ENCODE measurements around the gene GAD1. TPM values are rescaled to one million over a fixed set of nuclear protein-coding genes. Genes with fewer than 3 reads are reported as not detected.

The GAD1 gene
- total and polyA plus RNA-seq, 2 donors (not counting 3 experiments of a cell fraction or from before 2014, with no cell fraction given), result 0.60 to 0.62 TPM

DNA sequence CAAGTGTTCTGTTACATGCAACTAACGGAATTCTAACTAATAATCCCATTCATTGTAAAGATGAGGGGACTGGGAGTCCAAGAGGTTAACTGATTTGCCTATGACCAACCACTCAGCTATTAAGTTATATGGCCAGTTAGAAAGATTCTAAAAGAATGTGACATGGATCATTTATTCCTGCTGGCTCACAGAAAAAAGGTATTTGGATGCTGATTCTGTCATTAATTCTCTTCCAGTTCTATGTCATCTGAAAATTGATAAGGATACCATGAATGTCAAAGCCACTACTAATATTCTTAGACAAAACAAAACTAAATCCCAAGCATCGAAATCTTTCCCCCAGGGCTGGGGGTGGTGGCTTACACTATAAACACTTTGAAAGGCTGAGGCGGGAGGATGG, 71.2 kb downstream of the GAD1 start:
- ChIA-PET CTCF (interaction anchor here (1.0 to 1.3 kb wide), 2 partner anchors 10 to 15 kb away, joined by 3 to 5 read pairs; no protein-coding TSS in a partner anchor), POLR2A (no interaction called here)
- Histone ChIP-seq H3K27me3 (ENCODE audit: control insufficient read depth in 2 of 2, insufficient read depth in 2 of 2, low read length in 2 of 2) (peaks cover 5 to 10% of the 10 kb centered on the region in 2 experiments), H4K20me1 (replicated peaks; ENCODE audit: control insufficient read depth, extremely low read depth, insufficient read depth, low read length) (no peaks in the 10 kb centered on the region), H3K4me3 (replicated peaks in 1 of 3; ENCODE audit: insufficient read depth in 1 of 3, low read depth in 1 of 3, low read length in 3 of 3) (no peak overlapping the region), H3K79me2 (ENCODE audit: control insufficient read depth, insufficient read depth, low read length) (no peaks in the 10 kb centered on the region), H3K36me3 (ENCODE audit: control insufficient read depth in 2 of 2, extremely low read depth in 1 of 2, insufficient read depth in 2 of 2, low read length in 2 of 2) (no peaks in the 10 kb centered on the region), H3K9ac (replicated peaks; ENCODE audit: extremely low read depth, insufficient read depth, low read length) (no peak overlapping the region), H3K4me2 (ENCODE audit: insufficient read depth, low read length) (no peak overlapping the region), H2AFZ (ENCODE audit: low read depth, low read length) (no peak overlapping the region), H3K27ac (ENCODE audit: insufficient read depth, low read depth, low read length) (no peak overlapping the region), H3K9me1 (replicated peaks; ENCODE audit: control insufficient read depth, extremely low read depth, insufficient read depth, low read length) (no peaks in the 10 kb centered on the region), H3K4me1 (ENCODE audit: control insufficient read depth, extremely low read depth, insufficient read depth, low read length) (no peaks in the 10 kb centered on the region), H3K9me3 (replicated peaks; ENCODE audit: control insufficient read depth, insufficient read depth, low read length) (no peaks in the 10 kb centered on the region)
- FAIRE-seq (no peak), DNase-seq (ENCODE audit: low read depth, low spot score) (no peak)
- dilution Hi-C loops (cut with MboI; ENCODE audit: extremely low pct_ligation_motif_present, low sequenced_read_pairs), result no loop called here
- BruUV-seq (replicated peaks), result no TSS peak
- intact Hi-C loops (cut with micrococcal nuclease), result no loop called here
- no peak for TF ChIP-seq MYC (IDR thresholded peaks at IDR 0.05; ENCODE audit: low read depth, low read length)
- TF ChIP-seq EZH2 (IDR thresholded peaks at IDR 0.05; ENCODE audit: borderline replicate concordance, low read depth, low read length, severe bottlenecking), result no peak
- no peak for TF ChIP-seq GATA2 (IDR thresholded peaks at IDR 0.05; ENCODE audit: insufficient read depth, insufficient read length, low read depth, low read length)
- TF ChIP-seq, protein P1, sequence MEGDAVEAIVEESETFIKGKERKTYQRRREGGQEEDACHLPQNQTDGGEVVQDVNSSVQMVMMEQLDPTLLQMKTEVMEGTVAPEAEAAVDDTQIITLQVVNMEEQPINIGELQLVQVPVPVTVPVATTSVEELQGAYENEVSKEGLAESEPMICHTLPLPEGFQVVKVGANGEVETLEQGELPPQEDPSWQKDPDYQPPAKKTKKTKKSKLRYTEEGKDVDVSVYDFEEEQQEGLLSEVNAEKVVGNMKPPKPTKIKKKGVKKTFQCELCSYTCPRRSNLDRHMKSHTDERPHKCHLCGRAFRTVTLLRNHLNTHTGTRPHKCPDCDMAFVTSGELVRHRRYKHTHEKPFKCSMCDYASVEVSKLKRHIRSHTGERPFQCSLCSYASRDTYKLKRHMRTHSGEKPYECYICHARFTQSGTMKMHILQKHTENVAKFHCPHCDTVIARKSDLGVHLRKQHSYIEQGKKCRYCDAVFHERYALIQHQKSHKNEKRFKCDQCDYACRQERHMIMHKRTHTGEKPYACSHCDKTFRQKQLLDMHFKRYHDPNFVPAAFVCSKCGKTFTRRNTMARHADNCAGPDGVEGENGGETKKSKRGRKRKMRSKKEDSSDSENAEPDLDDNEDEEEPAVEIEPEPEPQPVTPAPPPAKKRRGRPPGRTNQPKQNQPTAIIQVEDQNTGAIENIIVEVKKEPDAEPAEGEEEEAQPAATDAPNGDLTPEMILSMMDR (IDR thresholded peaks at IDR 0.05; ENCODE audit: extremely low read depth in 1 of 2, insufficient read depth in 1 of 2, low read depth in 1 of 2, low read length in 2 of 2), result no peak
- TF ChIP-seq JUN (IDR thresholded peaks at IDR 0.05; ENCODE audit: borderline replicate concordance, insufficient read depth, insufficient read length, low read depth), result no peak
- TF ChIP-seq POLR2A (IDR thresholded peaks at IDR 0.05; ENCODE audit: low read depth, low read length), result no peak
- no peak for TF ChIP-seq FOS (IDR thresholded peaks at IDR 0.05; ENCODE audit: borderline replicate concordance, insufficient read depth, low read length)
- TF ChIP-seq, protein P2, sequence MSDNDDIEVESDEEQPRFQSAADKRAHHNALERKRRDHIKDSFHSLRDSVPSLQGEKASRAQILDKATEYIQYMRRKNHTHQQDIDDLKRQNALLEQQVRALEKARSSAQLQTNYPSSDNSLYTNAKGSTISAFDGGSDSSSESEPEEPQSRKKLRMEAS (IDR thresholded peaks at IDR 0.05; ENCODE audit: insufficient read depth, insufficient read length), result no peak
- TF ChIP-seq POLR2AphosphoS5 (IDR thresholded peaks at IDR 0.05; ENCODE audit: insufficient read depth, low read depth, low read length), result no peak
